ENCODE data around the gene IRX2.

Gene IRX2

GRCh38 chr5:2719332-2719731, 32.1 kb downstream of the IRX2 start:
- Histone ChIP-seq H3K4me1 (no peaks in the 10 kb centered on the region), H3K4me3 (ENCODE audit: low read depth, low read length) (no peak overlapping the region), H3K9me3 (no peaks in the 10 kb centered on the region), H3K27me3 (no peaks in the 10 kb centered on the region), H3K36me3 (no peaks in the 10 kb centered on the region)
- no peak for DNase-seq
- TF ChIP-seq CTCF (IDR thresholded peaks at IDR 0.05; ENCODE audit: low read depth, low read length) = no peak

GRCh38 chr5:2718115-2718514, 33.4 kb downstream of the IRX2 start:
- H3K27me3 ChIP-seq = no peaks in the 10 kb centered on the region

GRCh38 chr5:2715856-2716255, 35.6 kb downstream of the IRX2 start:
- no peak for TF ChIP-seq CTCF (IDR thresholded peaks at IDR 0.05; ENCODE audit: low read depth, low read length)
- Histone ChIP-seq H3K27me3 (no peaks in the 10 kb centered on the region), H3K4me1 (no peaks in the 10 kb centered on the region), H3K9me3 (no peaks in the 10 kb centered on the region), H3K36me3 (no peaks in the 10 kb centered on the region), H3K4me3 (ENCODE audit: low read depth, low read length) (no peak overlapping the region)
- no peak for DNase-seq

More at GRCh38 chr5:2718115-2718514, 33.4 kb downstream of the IRX2 start:
- no peak overlapping the region for H3K4me3 ChIP-seq (ENCODE audit: low read depth, low read length)
- H3K4me1 ChIP-seq = no peaks in the 10 kb centered on the region
- no peak for TF ChIP-seq CTCF (IDR thresholded peaks at IDR 0.05; ENCODE audit: low read depth, low read length)
- H3K9me3 ChIP-seq = no peaks in the 10 kb centered on the region
- no peak for DNase-seq
- H3K36me3 ChIP-seq = no peaks in the 10 kb centered on the region

GRCh38 chr5:2714805-2715204, 36.7 kb downstream of the IRX2 start:
- Histone ChIP-seq H3K4me3 (ENCODE audit: low read depth, low read length) (no peak overlapping the region), H3K4me1 (no peaks in the 10 kb centered on the region), H3K27me3 (no peaks in the 10 kb centered on the region), H3K9me3 (no peaks in the 10 kb centered on the region), H3K36me3 (no peaks in the 10 kb centered on the region)
- DNase-seq = no peak
- no peak for TF ChIP-seq CTCF (IDR thresholded peaks at IDR 0.05; ENCODE audit: low read depth, low read length)

- no peak for DNase-seq
- Histone ChIP-seq H3K4me1 (no peaks in the 10 kb centered on the region), H3K27me3 (no peaks in the 10 kb centered on the region), H3K36me3 (no peaks in the 10 kb centered on the region), H3K4me3 (ENCODE audit: low read depth, low read length) (no peak overlapping the region), H3K9me3 (no peaks in the 10 kb centered on the region)
- no peak for TF ChIP-seq CTCF (IDR thresholded peaks at IDR 0.05; ENCODE audit: low read depth, low read length)
Observed at GRCh38 chr5:2714026-2714425, 37.5 kb downstream of the IRX2 start.

GRCh38 chr5:2711446-2712425, 39.7 kb downstream of the IRX2 start:
- Histone ChIP-seq H3K9me3 (no peaks in the 10 kb centered on the region), H3K36me3 (no peaks in the 10 kb centered on the region), H3K4me1 (no peaks in the 10 kb centered on the region), H3K27me3 (no peaks in the 10 kb centered on the region), H3K4me3 (ENCODE audit: low read depth, low read length) (no peak overlapping the region)
- TF ChIP-seq CTCF (IDR thresholded peaks at IDR 0.05; ENCODE audit: low read depth, low read length) = no peak
- no peak for DNase-seq
